Transverse colon (tissue), 4 donors: ENCODE results near the gene KRT7.

Experiments
- POLR2A ChIP-seq: fragments of 450-650 bp; IDR thresholded peaks from one replicate; pipeline ENCODE4 v1.6.1; 2016; ENCODE audit warnings: antibody characterized with exemption, mild to moderate bottlenecking, moderate library complexity
- POLR2AphosphoS5 ChIP-seq, 3 donors: sonication (generic); formaldehyde crosslinking; IDR thresholded peaks; one replicate each; pipeline ENCODE4 v1.6.1; 2016; ENCODE audit warnings: antibody characterized with exemption in 3 of 3
- TF ChIP-seq, protein P1 (sequence below), 5 experiments: fragments of 200-600 bp in 3 of 5; fragments of 450-650 bp in 2 of 5; sonication (generic) in 3 of 5; IDR thresholded peaks; 1 replicate in 2 of 5; 2 replicates in 3 of 5; pipeline ENCODE4 v1.5.1; 2016 to 2017; ENCODE audit warnings: antibody characterized with exemption in 5 of 5, inconsistent platforms in 3 of 5, mild to moderate bottlenecking in 2 of 5, moderate library complexity in 1 of 5

DNA sequence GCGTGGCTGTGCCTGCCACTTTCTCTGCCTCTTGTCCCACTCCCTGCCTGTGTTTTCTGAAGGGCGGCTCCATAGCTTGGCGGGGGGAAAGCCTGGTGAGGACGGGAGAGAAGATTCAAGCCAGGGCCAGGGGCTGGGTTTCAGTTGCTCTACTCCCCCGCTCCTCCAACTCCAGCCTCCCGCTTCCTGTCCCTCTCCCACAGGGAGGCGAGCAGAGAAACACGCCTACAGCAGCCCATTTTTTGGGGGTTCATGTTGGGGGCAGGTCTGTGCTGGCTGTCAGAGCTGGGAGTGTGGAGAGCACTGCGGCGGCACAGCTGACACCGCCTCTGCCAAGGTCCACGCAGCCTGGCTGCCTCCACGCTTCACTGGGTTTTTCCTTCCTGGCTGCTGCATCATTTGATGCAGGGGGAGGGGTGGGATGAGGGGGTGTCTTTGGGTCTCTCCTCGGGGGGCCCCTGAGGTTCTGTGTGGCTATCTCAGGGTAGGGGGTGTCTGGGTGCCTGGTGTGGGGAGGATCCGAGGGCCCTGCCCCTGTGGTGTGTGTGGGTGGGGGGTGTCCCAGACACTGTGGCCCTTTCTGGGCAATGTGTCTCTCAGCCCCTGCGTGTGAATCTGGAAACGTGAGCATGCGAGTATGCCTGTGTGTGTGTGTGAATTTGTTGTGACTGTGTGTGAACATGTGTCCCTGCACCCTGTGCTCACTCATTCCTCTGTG lies 30.5 kb upstream of the KRT7 start:
- TF ChIP-seq, protein P1, sequence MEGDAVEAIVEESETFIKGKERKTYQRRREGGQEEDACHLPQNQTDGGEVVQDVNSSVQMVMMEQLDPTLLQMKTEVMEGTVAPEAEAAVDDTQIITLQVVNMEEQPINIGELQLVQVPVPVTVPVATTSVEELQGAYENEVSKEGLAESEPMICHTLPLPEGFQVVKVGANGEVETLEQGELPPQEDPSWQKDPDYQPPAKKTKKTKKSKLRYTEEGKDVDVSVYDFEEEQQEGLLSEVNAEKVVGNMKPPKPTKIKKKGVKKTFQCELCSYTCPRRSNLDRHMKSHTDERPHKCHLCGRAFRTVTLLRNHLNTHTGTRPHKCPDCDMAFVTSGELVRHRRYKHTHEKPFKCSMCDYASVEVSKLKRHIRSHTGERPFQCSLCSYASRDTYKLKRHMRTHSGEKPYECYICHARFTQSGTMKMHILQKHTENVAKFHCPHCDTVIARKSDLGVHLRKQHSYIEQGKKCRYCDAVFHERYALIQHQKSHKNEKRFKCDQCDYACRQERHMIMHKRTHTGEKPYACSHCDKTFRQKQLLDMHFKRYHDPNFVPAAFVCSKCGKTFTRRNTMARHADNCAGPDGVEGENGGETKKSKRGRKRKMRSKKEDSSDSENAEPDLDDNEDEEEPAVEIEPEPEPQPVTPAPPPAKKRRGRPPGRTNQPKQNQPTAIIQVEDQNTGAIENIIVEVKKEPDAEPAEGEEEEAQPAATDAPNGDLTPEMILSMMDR (IDR thresholded peaks at IDR 0.05), result no peak
- no peak for TF ChIP-seq POLR2A
- no peak for TF ChIP-seq POLR2AphosphoS5 (IDR thresholded peaks at IDR 0.05)
